GM23338 (cell line): ENCODE measurements around the gene ARL10. TPM values are rescaled to one million over a fixed set of nuclear protein-coding genes. Genes with fewer than 3 reads are reported as not detected.

Experiments used
- ATAC-seq: fragments of 200-7000 bp; cut with Tn5 transposase; 3 replicates; pipeline ENCODE4 v1.9.1; 2020
- DNase-seq: peaks from one replicate; pipeline ENCODE4 v3.0.0-alpha.2; 2015; ENCODE audit warnings: low spot score
- H2AFZ ChIP-seq: fragments of 200-600 bp; sonication (generic); 2 replicates; pipeline ENCODE4 v1.8.0; 2016; ENCODE audit warnings: antibody characterized with exemption, mild to moderate bottlenecking, moderate library complexity
- H3F3A ChIP-seq: fragments of 200-600 bp; sonication (generic); replicated peaks from 2 replicates; pipeline ENCODE4 v1.8.0; 2017; ENCODE audit warnings: antibody characterized with exemption, mixed run types, low read depth
- H3K27ac ChIP-seq: fragments of 200-600 bp; sonication (generic); 2 replicates; pipeline ENCODE4 v1.6.1; 2016; ENCODE audit warnings: low read depth
- H3K27me3 ChIP-seq: fragments of 200-600 bp; sonication (generic); 2 replicates; pipeline ENCODE4 v1.8.0; 2016; ENCODE audit warnings: mild to moderate bottlenecking, mixed run types, moderate library complexity; ENCODE audit not compliant: insufficient read depth
- H3K36me3 ChIP-seq: fragments of 200-600 bp; sonication (generic); 2 replicates; pipeline ENCODE4 v1.8.0; 2016; ENCODE audit warnings: mild to moderate bottlenecking; ENCODE audit not compliant: insufficient read depth
- H3K4me1 ChIP-seq: fragments of 200-600 bp; sonication (generic); 2 replicates; pipeline ENCODE4 v1.8.0; 2016; ENCODE audit warnings: mild to moderate bottlenecking, moderate library complexity; ENCODE audit not compliant: insufficient read depth
- H3K4me2 ChIP-seq: fragments of 200-600 bp; sonication (generic); 2 replicates; pipeline ENCODE4 v1.7.1; 2017; ENCODE audit warnings: mixed run types
- H3K4me3 ChIP-seq: fragments of 200-600 bp; sonication (generic); 2 replicates; pipeline ENCODE4 v1.6.1; 2016; ENCODE audit warnings: mixed run types
- H3K79me2 ChIP-seq: fragments of 200-600 bp; sonication (generic); replicated peaks from 2 replicates; pipeline ENCODE4 v1.8.0; 2017; ENCODE audit warnings: mild to moderate bottlenecking; ENCODE audit not compliant: insufficient read depth
- H3K9me2 ChIP-seq: fragments of 200-600 bp; sonication (generic); 2 replicates; pipeline ENCODE4 v1.8.0; 2017; ENCODE audit not compliant: insufficient read depth
- H4K20me1 ChIP-seq: fragments of 200-600 bp; sonication (generic); replicated peaks from 2 replicates; pipeline ENCODE4 v1.8.0; 2017; ENCODE audit warnings: mild to moderate bottlenecking; ENCODE audit not compliant: insufficient read depth
- H3K27ac Mint-ChIP-seq: 2 replicates; pipeline ENCODE4 v1.8.0; 2020; ENCODE audit warnings: inconsistent platforms, mild to moderate bottlenecking, moderate library complexity, mixed read lengths
- H3K27me3 Mint-ChIP-seq: 3 replicates; pipeline ENCODE4 v1.8.0; 2022; ENCODE audit warnings: low read depth, mild to moderate bottlenecking, moderate library complexity, mixed read lengths, inconsistent platforms; ENCODE audit not compliant: insufficient read depth, poor library complexity
- H3K36me3 Mint-ChIP-seq: 3 replicates; pipeline ENCODE4 v1.8.0; 2021; ENCODE audit warnings: low read depth, mild to moderate bottlenecking, inconsistent platforms, moderate library complexity, mixed read lengths
- H3K4me1 Mint-ChIP-seq: 3 replicates; pipeline ENCODE4 v1.8.0; 2020; ENCODE audit warnings: mild to moderate bottlenecking, inconsistent platforms, mixed read lengths
- H3K4me3 Mint-ChIP-seq: 3 replicates; pipeline ENCODE4 v1.8.0; 2021; ENCODE audit warnings: moderate library complexity, mild to moderate bottlenecking, inconsistent platforms, mixed read lengths
- H3K9me3 Mint-ChIP-seq: 3 replicates; pipeline ENCODE4 v1.8.0; 2020; ENCODE audit warnings: moderate library complexity, mild to moderate bottlenecking, inconsistent platforms, mixed read lengths
- CREB1 ChIP-seq: fragments of 250-450 bp; sonication (Bioruptor Pico); IDR thresholded peaks from 2 replicates; pipeline ENCODE4 v1.5.0; 2020; ENCODE audit warnings: low read depth, mild to moderate bottlenecking, moderate library complexity
- NANOG ChIP-seq: IDR thresholded peaks from 2 replicates; pipeline ENCODE4 v1.6.1; 2016; ENCODE audit warnings: antibody characterized with exemption, borderline replicate concordance
- POLR2AphosphoS5 ChIP-seq: IDR thresholded peaks from 2 replicates; pipeline ENCODE4 v1.6.1; 2016; ENCODE audit warnings: antibody characterized with exemption, low read depth
- polyA plus RNA-seq: library from polyadenylated mRNA; unstranded; fragments of >200 nt; fragmentation: Nextera tagmentation; extraction: Ambion mirVana; gene quantifications from 2 replicates; pipeline ENCODE4 v1.2.1, GENCODE V29; 2016
- total RNA-seq: library from RNA; depleted of rRNA; stranded (reverse); fragments of >200 nt; shearing (Covaris generic); gene quantifications from 2 replicates; pipeline ENCODE4 v1.2.3, GENCODE V29; 2014
- TF ChIP-seq, protein P1 (sequence below): fragments of 250-450 bp; sonication (Bioruptor Pico); IDR thresholded peaks from 2 replicates; pipeline ENCODE4 v1.5.0; 2020; ENCODE audit warnings: mild to moderate bottlenecking, moderate library complexity
- TF ChIP-seq, protein P2 (sequence below), 2 experiments: fragments of 200-600 bp in 1 of 2; sonication (generic) in 1 of 2; conservative IDR thresholded peaks; 2 replicates each; pipeline versions ENCODE4 v1.5.1 to v1.6.1; 2016 to 2017; ENCODE audit warnings: antibody characterized with exemption in 2 of 2, low read depth in 2 of 2, mild to moderate bottlenecking in 2 of 2, moderate library complexity in 1 of 2

The ARL10 gene
- total and polyA plus RNA-seq, 2 experiments from 2014 or later: 2.5 to 7.9 TPM

DNA sequence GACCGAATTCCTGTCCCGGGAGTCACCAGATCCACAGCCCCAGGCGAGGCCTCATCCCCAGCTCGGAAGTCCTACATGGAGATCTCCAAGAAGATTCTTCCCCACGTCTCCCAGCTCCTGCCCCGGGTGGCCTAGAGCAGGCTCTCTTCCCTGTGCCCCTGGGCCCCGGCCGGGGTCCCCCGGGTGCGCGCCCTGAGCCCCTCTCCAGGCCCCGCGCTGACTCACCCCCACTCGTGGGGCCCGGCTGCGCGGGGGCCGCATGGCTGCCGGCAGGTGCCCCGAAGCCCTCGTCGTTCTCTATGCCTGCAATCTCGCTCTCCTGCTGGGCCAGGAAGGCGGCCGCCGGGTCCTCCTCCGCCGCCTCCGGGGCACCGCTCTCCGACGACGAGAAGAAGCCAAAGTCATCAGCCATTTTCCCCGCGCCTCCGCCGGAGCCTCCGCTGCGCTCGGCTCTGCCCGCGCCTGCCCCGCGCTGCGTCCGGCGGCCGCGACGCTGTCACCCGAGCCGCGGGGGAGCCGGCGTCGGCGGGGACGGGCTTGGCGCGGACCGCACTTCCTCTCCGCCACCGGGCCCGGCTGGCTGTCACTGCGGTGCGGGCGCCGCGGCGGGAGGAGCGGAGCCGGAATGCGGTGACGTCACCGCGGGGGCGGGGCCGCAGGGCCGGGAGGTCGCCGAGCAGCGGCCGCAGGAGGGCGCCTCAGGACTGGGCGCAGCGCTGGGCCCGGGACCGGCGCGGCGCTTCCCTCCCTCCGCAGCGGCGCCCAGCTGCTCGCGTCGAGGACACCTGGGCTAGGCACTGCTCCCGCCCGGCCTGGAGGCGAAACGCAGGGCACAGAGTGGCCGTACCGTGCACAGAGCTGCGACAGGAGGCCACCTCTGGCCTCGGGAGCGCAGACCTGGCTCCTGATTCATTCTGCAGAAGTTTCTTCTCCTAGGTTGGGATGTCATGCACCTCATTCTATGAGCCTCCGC is 51.0 kb downstream of the ARL10 start, which contains the start of gene CLTB:
Gene CLTB (minus strand): TSS at position 588 of the 973 bp plus-strand sequence. CDS start 176 bp downstream, at position 412.
- Mint-ChIP-seq H3K27me3 (peaks cover 14% of the 10 kb centered on the region), H3K9me3 (peaks cover 28% of the 10 kb centered on the region), H3K27ac (no peak within 1 kb of the TSS), H3K4me3 (peak within 1 kb of the TSS; percentile 67), H3K4me1 (0 out of 3 replicates have a peak, but pooled peaks cover 3% of the 10 kb centered on the region), H3K36me3 (peaks cover 9% of the 10 kb centered on the region)
- Histone ChIP-seq H3K4me3 (peak within 1 kb of the TSS; percentile 85), H3F3A (0 out of 2 replicates have a peak, but pooled peaks cover 4% of the 10 kb centered on the region), H4K20me1 (peaks cover 7% of the 10 kb centered on the region), H3K27me3 (peaks cover 29% of the 10 kb centered on the region), H3K79me2 (no peaks in the 10 kb centered on the region), H3K36me3 (0 out of 2 replicates have a peak, but pooled peaks cover 3% of the 10 kb centered on the region), H3K27ac (no peak within 1 kb of the TSS), H3K4me2 (peak within 1 kb of the TSS; percentile 92), H2AFZ (peak within 1 kb of the TSS; percentile 99), H3K4me1 (0 out of 2 replicates have a peak, but pooled peaks cover 3% of the 10 kb centered on the region), H3K9me2 (0 out of 2 replicates have a peak, but pooled peaks cover 2% of the 10 kb centered on the region)
- ATAC-seq: peak; percentile 97
- DNase-seq: peak; percentile 93
- TF ChIP-seq CREB1 (CRISPR knock-in tag) (peak; percentile 97), POLR2AphosphoS5 (0 out of 2 replicates have a peak, but pooled peaks have one; percentile 27), NANOG (no peak)
- TF ChIP-seq, protein P1, sequence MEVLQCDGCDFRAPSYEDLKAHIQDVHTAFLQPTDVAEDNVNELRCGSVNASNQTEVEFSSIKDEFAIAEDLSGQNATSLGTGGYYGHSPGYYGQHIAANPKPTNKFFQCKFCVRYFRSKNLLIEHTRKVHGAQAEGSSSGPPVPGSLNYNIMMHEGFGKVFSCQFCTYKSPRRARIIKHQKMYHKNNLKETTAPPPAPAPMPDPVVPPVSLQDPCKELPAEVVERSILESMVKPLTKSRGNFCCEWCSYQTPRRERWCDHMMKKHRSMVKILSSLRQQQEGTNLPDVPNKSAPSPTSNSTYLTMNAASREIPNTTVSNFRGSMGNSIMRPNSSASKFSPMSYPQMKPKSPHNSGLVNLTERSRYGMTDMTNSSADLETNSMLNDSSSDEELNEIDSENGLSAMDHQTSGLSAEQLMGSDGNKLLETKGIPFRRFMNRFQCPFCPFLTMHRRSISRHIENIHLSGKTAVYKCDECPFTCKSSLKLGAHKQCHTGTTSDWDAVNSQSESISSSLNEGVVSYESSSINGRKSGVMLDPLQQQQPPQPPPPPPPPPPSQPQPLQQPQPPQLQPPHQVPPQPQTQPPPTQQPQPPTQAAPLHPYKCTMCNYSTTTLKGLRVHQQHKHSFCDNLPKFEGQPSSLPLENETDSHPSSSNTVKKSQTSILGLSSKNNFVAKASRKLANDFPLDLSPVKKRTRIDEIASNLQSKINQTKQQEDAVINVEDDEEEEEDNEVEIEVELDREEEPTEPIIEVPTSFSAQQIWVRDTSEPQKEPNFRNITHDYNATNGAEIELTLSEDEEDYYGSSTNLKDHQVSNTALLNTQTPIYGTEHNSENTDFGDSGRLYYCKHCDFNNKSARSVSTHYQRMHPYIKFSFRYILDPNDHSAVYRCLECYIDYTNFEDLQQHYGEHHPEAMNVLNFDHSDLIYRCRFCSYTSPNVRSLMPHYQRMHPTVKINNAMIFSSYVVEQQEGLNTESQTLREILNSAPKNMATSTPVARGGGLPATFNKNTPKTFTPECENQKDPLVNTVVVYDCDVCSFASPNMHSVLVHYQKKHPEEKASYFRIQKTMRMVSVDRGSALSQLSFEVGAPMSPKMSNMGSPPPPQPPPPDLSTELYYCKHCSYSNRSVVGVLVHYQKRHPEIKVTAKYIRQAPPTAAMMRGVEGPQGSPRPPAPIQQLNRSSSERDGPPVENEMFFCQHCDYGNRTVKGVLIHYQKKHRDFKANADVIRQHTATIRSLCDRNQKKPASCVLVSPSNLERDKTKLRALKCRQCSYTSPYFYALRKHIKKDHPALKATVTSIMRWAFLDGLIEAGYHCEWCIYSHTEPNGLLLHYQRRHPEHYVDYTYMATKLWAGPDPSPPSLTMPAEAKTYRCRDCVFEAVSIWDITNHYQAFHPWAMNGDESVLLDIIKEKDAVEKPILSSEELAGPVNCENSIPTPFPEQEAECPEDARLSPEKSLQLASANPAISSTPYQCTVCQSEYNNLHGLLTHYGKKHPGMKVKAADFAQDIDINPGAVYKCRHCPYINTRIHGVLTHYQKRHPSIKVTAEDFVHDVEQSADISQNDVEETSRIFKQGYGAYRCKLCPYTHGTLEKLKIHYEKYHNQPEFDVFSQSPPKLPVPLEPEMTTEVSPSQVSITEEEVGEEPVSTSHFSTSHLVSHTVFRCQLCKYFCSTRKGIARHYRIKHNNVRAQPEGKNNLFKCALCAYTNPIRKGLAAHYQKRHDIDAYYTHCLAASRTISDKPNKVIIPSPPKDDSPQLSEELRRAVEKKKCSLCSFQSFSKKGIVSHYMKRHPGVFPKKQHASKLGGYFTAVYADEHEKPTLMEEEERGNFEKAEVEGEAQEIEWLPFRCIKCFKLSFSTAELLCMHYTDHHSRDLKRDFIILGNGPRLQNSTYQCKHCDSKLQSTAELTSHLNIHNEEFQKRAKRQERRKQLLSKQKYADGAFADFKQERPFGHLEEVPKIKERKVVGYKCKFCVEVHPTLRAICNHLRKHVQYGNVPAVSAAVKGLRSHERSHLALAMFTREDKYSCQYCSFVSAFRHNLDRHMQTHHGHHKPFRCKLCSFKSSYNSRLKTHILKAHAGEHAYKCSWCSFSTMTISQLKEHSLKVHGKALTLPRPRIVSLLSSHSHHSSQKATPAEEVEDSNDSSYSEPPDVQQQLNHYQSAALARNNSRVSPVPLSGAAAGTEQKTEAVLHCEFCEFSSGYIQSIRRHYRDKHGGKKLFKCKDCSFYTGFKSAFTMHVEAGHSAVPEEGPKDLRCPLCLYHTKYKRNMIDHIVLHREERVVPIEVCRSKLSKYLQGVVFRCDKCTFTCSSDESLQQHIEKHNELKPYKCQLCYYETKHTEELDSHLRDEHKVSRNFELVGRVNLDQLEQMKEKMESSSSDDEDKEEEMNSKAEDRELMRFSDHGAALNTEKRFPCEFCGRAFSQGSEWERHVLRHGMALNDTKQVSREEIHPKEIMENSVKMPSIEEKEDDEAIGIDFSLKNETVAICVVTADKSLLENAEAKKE (CRISPR knock-in tag): no peak
- TF ChIP-seq, protein P2, sequence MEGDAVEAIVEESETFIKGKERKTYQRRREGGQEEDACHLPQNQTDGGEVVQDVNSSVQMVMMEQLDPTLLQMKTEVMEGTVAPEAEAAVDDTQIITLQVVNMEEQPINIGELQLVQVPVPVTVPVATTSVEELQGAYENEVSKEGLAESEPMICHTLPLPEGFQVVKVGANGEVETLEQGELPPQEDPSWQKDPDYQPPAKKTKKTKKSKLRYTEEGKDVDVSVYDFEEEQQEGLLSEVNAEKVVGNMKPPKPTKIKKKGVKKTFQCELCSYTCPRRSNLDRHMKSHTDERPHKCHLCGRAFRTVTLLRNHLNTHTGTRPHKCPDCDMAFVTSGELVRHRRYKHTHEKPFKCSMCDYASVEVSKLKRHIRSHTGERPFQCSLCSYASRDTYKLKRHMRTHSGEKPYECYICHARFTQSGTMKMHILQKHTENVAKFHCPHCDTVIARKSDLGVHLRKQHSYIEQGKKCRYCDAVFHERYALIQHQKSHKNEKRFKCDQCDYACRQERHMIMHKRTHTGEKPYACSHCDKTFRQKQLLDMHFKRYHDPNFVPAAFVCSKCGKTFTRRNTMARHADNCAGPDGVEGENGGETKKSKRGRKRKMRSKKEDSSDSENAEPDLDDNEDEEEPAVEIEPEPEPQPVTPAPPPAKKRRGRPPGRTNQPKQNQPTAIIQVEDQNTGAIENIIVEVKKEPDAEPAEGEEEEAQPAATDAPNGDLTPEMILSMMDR (conservative IDR thresholded peaks at IDR 0.05; ENCODE audit: low read depth in 2 of 2): peak in 1 of 2 experiments; percentile 78
